Right cardiac atrium (tissue), 5 donors: ENCODE data around the gene NKPD1. TPM values are rescaled to one million over a fixed set of nuclear protein-coding genes. Genes with fewer than 3 reads are reported as not detected.
A peak's percentile ranks its signal among the peaks of the same experiment; 100 is the strongest.

Experiments
- ATAC-seq, 2 donors: fragments of 200-7000 bp; cut with Tn5 transposase; one replicate each; pipeline versions ENCODE4 v1.8.0 to v1.9.1; 2020; ENCODE audit warnings: moderate library complexity in 2 of 2, mild to moderate bottlenecking in 1 of 2
- DNase-seq, 3 donors: peaks; one replicate each; pipeline ENCODE4 v3.0.0-alpha.2; 2020
- H3K27ac ChIP-seq: one replicate; pipeline ENCODE4 v1.5.1; 2013; ENCODE audit warnings: mild to moderate bottlenecking, low read length, control low read depth, moderate library complexity
- H3K27me3 ChIP-seq: one replicate; pipeline ENCODE4 v1.6.1; 2013; ENCODE audit not compliant: control insufficient read depth, insufficient read depth
- H3K4me1 ChIP-seq: one replicate; pipeline ENCODE4 v1.6.1; 2013; ENCODE audit warnings: low read length; ENCODE audit not compliant: control insufficient read depth, insufficient read depth
- H3K4me3 ChIP-seq: one replicate; pipeline ENCODE4 v1.5.1; 2013; ENCODE audit warnings: low read length, control low read depth
- H3K9me3 ChIP-seq: one replicate; pipeline ENCODE4 v1.6.1; 2013; ENCODE audit warnings: low read length; ENCODE audit not compliant: control insufficient read depth
- WGBS: extraction: QIAGEN DNeasy Blood & Tissue Kit; methylation state at CpG from one replicate; pipeline ENCODE4 v1.1.7; 2013; 5-methylcytosine and 5-hydroxymethylcytosine counted together
- intact Hi-C, 4 donors: fragments of 100-400 bp; cut with DNase I; formaldehyde crosslinking; loops; one replicate each; pipeline versions ENCODE4 v1.11.0 to v1.14.0; 2022 to 2023
- polyA plus RNA-seq: library from polyadenylated mRNA; stranded (reverse); fragments of 200-250 nt; gene quantifications from one replicate; pipeline ENCODE4 v1.2.3, GENCODE V29; 2013
- total RNA-seq, 4 donors: library from RNA; stranded (reverse); fragmentation: NEBNext Ultra II Directional; extraction: Animal tissue kit (Norgen Biotek cat#: 25700); gene quantifications; one replicate each; pipeline ENCODE4 v1.2.1, GENCODE V29; 2021
- donor health status: healthy with polysubstance abuse.
- donor health status: DM: no; HTN: yes; CAD: no.
- donor health status: DM: no; HTN: no; CAD: no.
- donor health status: DM: no; HTN: yes; CAD: no; lungs with severe emphysema.
- donor health status: DM: yes; HTN: yes; CAD: no.

NKPD1 gene
- total and polyA plus RNA-seq, 5 donors: 0.06 to 0.07 TPM; not detected in 3

GRCh38 chr19:45112111-45112827 lies 48.5 kb downstream of the NKPD1 start:
- no peak overlapping the region for H3K27ac ChIP-seq
- DNase-seq (peak in 1 of 3 donors; percentile 23), ATAC-seq (no peak)
- no peak overlapping the region for H3K4me3 ChIP-seq
- intact Hi-C loops: no loop called here
- H3K27me3 ChIP-seq: no peaks in the 10 kb centered on the region
- H3K4me1 ChIP-seq: no peaks in the 10 kb centered on the region
- no peaks in the 10 kb centered on the region for H3K9me3 ChIP-seq
- WGBS: 96% methylated on average over 11 of the region's 11 CpGs

Other genes with a start within 250 kb of the NKPD1 start
- gene APOC1, start 246.4 kb downstream of the NKPD1 start, total RNA-seq: 1 to 10 TPM; 3.1 to 10.0 (median 6.2) TPM
- 15.4 TPM for gene APOC1, start 246.4 kb downstream of the NKPD1 start, polyA plus RNA-seq
- not detected for gene APOC4, start 218.7 kb downstream of the NKPD1 start, total RNA-seq
- not detected for gene APOC4, start 218.7 kb downstream of the NKPD1 start, polyA plus RNA-seq
- not detected for gene APOC2, start 214.9 kb downstream of the NKPD1 start, total RNA-seq
- 0.68 TPM for gene APOC2, start 214.9 kb downstream of the NKPD1 start, polyA plus RNA-seq
- gene CLPTM1, start 205.6 kb downstream of the NKPD1 start, total RNA-seq: 100 to 1,000 TPM in 2 of 4 donors, 10 to 100 TPM in 2; 81.4 to 106 (median 93.0) TPM
- 85.7 TPM for gene CLPTM1, start 205.6 kb downstream of the NKPD1 start, polyA plus RNA-seq
- gene RELB, start 159.5 kb downstream of the NKPD1 start, total RNA-seq: 1 to 10 TPM; 2.3 to 6.5 (median 3.3) TPM
- 2.4 TPM for gene RELB, start 159.5 kb downstream of the NKPD1 start, polyA plus RNA-seq
- gene CLASRP, start 121.9 kb downstream of the NKPD1 start, total RNA-seq: 10 to 100 TPM; 34.3 to 36.7 (median 36.1) TPM
- 36.8 TPM for gene CLASRP, start 121.9 kb downstream of the NKPD1 start, polyA plus RNA-seq
- gene ZNF296, start 84.5 kb downstream of the NKPD1 start, total RNA-seq: under 1 TPM in 3 of 4 donors, not detected in 1; 0.25 to 0.35 (median 0.29) TPM
- 0.25 TPM for gene ZNF296, start 84.5 kb downstream of the NKPD1 start, polyA plus RNA-seq
- 10 to 100 TPM; 10.9 to 15.0 (median 12.8) TPM for gene GEMIN7, start 81.7 kb downstream of the NKPD1 start, total RNA-seq
- 27.9 TPM for gene GEMIN7, start 81.7 kb downstream of the NKPD1 start, polyA plus RNA-seq
- 10 to 100 TPM; 16.5 to 24.9 (median 18.9) TPM for gene PPP1R37, start 67.8 kb downstream of the NKPD1 start, total RNA-seq
- 23.4 TPM for gene PPP1R37, start 67.8 kb downstream of the NKPD1 start, polyA plus RNA-seq
- 10 to 100 TPM; 15.2 to 19.4 (median 17.2) TPM for gene TRAPPC6A, start 17.3 kb upstream of the NKPD1 start, total RNA-seq
- 26.5 TPM for gene TRAPPC6A, start 17.3 kb upstream of the NKPD1 start, polyA plus RNA-seq
- 1 to 10 TPM; 3.8 to 8.2 (median 6.2) TPM for gene BLOC1S3, start 17.8 kb upstream of the NKPD1 start, total RNA-seq
- 2.4 TPM for gene BLOC1S3, start 17.8 kb upstream of the NKPD1 start, polyA plus RNA-seq
- 1 to 10 TPM; 3.4 to 5.6 (median 4.5) TPM for gene EXOC3L2, start 84.4 kb upstream of the NKPD1 start, total RNA-seq
- gene EXOC3L2, start 84.4 kb upstream of the NKPD1 start, polyA plus RNA-seq: 2.7 TPM
- gene MARK4, start 90.3 kb upstream of the NKPD1 start, total RNA-seq: 10 to 100 TPM; 29.0 to 54.5 (median 40.4) TPM
- gene MARK4, start 90.3 kb upstream of the NKPD1 start, polyA plus RNA-seq: 21.0 TPM
- gene CKM, start 161.9 kb upstream of the NKPD1 start, total RNA-seq: 1,000 to 10,000 TPM; 2,910 to 4,826 (median 3,330) TPM
- gene CKM, start 161.9 kb upstream of the NKPD1 start, polyA plus RNA-seq: 5,160 TPM
- gene KLC3, start 179.8 kb upstream of the NKPD1 start, total RNA-seq: not detected
- 0.18 TPM for gene KLC3, start 179.8 kb upstream of the NKPD1 start, polyA plus RNA-seq
- gene ERCC2, start 209.6 kb upstream of the NKPD1 start, total RNA-seq: 10 to 100 TPM; 11.1 to 15.7 (median 12.2) TPM
- gene ERCC2, start 209.6 kb upstream of the NKPD1 start, polyA plus RNA-seq: 9.6 TPM
- 100 to 1,000 TPM; 131 to 161 (median 150) TPM for gene PPP1R13L, start 244.1 kb upstream of the NKPD1 start, total RNA-seq
- gene PPP1R13L, start 244.1 kb upstream of the NKPD1 start, polyA plus RNA-seq: 100 TPM
- 1 to 10 TPM; 4.0 to 6.3 (median 5.0) TPM for gene POLR1G, start 245.7 kb upstream of the NKPD1 start, total RNA-seq
- gene POLR1G, start 245.7 kb upstream of the NKPD1 start, polyA plus RNA-seq: 4.0 TPM